WERI-Rb-1 (cell line): Measurements from ENCODE around the gene AOPEP.

Experiments
- DNase-seq: peaks from one replicate; pipeline ENCODE4 v3.0.0-alpha.2; 2020
- H3K27ac ChIP-seq: fragments of 250-450 bp; sonication (Bioruptor Pico); 2 replicates; pipeline ENCODE4 v1.5.1; 2020; ENCODE audit warnings: mild to moderate bottlenecking, moderate library complexity
- H3K27me3 ChIP-seq: fragments of 250-450 bp; sonication (Bioruptor Pico); 2 replicates; pipeline ENCODE4 v1.5.1; 2021; ENCODE audit warnings: mild to moderate bottlenecking, low read depth, moderate library complexity; ENCODE audit not compliant: insufficient read depth, severe bottlenecking
- H3K36me3 ChIP-seq: fragments of 250-450 bp; sonication (Bioruptor Pico); 2 replicates; pipeline ENCODE4 v1.5.1; 2020; ENCODE audit warnings: mild to moderate bottlenecking, moderate library complexity
- H3K4me3 ChIP-seq: 2 replicates; pipeline ENCODE4 v1.5.1; 2011; ENCODE audit warnings: low read depth, mild to moderate bottlenecking, control low read depth, low read length
- H3K9me3 ChIP-seq: fragments of 250-450 bp; sonication (Bioruptor Pico); 2 replicates; pipeline ENCODE4 v1.5.1; 2021; ENCODE audit warnings: mild to moderate bottlenecking, moderate library complexity; ENCODE audit not compliant: severe bottlenecking
- CTCF ChIP-seq: IDR thresholded peaks from 2 replicates; pipeline ENCODE4 v1.5.1; 2011; ENCODE audit warnings: low read depth, mild to moderate bottlenecking, control low read depth, inconsistent platforms, low read length

Gene AOPEP

GRCh38 chr9:94908011-94908563 lies 181.6 kb downstream of the AOPEP start:
- Histone ChIP-seq H3K27me3 (no peaks in the 10 kb centered on the region), H3K36me3 (no peaks in the 10 kb centered on the region), H3K4me3 (no peak overlapping the region), H3K27ac (no peak overlapping the region), H3K9me3 (no peaks in the 10 kb centered on the region)
- no peak for DNase-seq
- TF ChIP-seq CTCF: no peak

GRCh38 chr9:94908583-94909249 lies 182.2 kb downstream of the AOPEP start:
- H3K4me3 ChIP-seq: no peak overlapping the region
- H3K27ac ChIP-seq: no peak overlapping the region
- H3K9me3 ChIP-seq: no peaks in the 10 kb centered on the region
- no peaks in the 10 kb centered on the region for H3K27me3 ChIP-seq
- no peak for DNase-seq
- no peaks in the 10 kb centered on the region for H3K36me3 ChIP-seq
- no peak for TF ChIP-seq CTCF

GRCh38 chr9:94909250-94909894 lies 182.9 kb downstream of the AOPEP start:
- no peak for TF ChIP-seq CTCF
- no peaks in the 10 kb centered on the region for H3K9me3 ChIP-seq
- H3K27me3 ChIP-seq: no peaks in the 10 kb centered on the region
- H3K36me3 ChIP-seq: no peaks in the 10 kb centered on the region
- DNase-seq: no peak
- no peak overlapping the region for H3K4me3 ChIP-seq
- H3K27ac ChIP-seq: no peak overlapping the region

GRCh38 chr9:94909965-94910730 lies 183.6 kb downstream of the AOPEP start:
- no peak for TF ChIP-seq CTCF
- Histone ChIP-seq H3K36me3 (no peaks in the 10 kb centered on the region), H3K27ac (no peak overlapping the region)

GRCh38 chr9:94911211-94911610 lies 184.7 kb downstream of the AOPEP start:
- Histone ChIP-seq H3K36me3 (no peaks in the 10 kb centered on the region), H3K27me3 (no peaks in the 10 kb centered on the region), H3K27ac (no peak overlapping the region), H3K4me3 (no peak overlapping the region), H3K9me3 (no peaks in the 10 kb centered on the region)
- TF ChIP-seq CTCF: no peak
- no peak for DNase-seq

More at GRCh38 chr9:94909965-94910730, 183.6 kb downstream of the AOPEP start:
- H3K9me3 ChIP-seq: no peaks in the 10 kb centered on the region
- no peak for DNase-seq
- no peaks in the 10 kb centered on the region for H3K27me3 ChIP-seq
- no peak overlapping the region for H3K4me3 ChIP-seq
